Small intestine (tissue), 7 donors: Measurements from ENCODE around the gene AFAP1. TPM values are rescaled to one million over a fixed set of nuclear protein-coding genes. Genes with fewer than 3 reads are reported as not detected.

Experiments
- DNase-seq, 2 donors: peaks; one replicate each; pipeline versions ENCODE4 v3.0.0 to v3.0.0-alpha.2; 2013
- FAIRE-seq: peaks from 2 replicates; lab custom pipeline; 2012; peaks lifted over from hg19 to GRCh38; lab: Jason Lieb, UNC
- H3K27ac ChIP-seq, 3 donors: one replicate each; pipeline ENCODE4 v1.5.1; 2013; ENCODE audit warnings: low read length in 2 of 3, mild to moderate bottlenecking in 2 of 3, control low read depth in 1 of 3, inconsistent platforms in 1 of 3, low read depth in 1 of 3, moderate library complexity in 1 of 3
- H3K27me3 ChIP-seq, 3 donors: one replicate each; pipeline ENCODE4 v1.6.1; 2013; ENCODE audit warnings: low read length in 3 of 3, inconsistent platforms in 1 of 3; ENCODE audit not compliant: control insufficient read depth in 3 of 3, insufficient read depth in 3 of 3
- H3K36me3 ChIP-seq, 3 donors: one replicate each; pipeline ENCODE4 v1.6.1; 2013; ENCODE audit warnings: low read length in 3 of 3, inconsistent platforms in 1 of 3, low read depth in 1 of 3, mild to moderate bottlenecking in 1 of 3, moderate library complexity in 1 of 3; ENCODE audit not compliant: control insufficient read depth in 3 of 3, insufficient read depth in 2 of 3
- H3K4me1 ChIP-seq, 3 donors: one replicate each; pipeline ENCODE4 v1.6.1; 2013; ENCODE audit warnings: low read length in 2 of 3, inconsistent platforms in 1 of 3, low read depth in 1 of 3, mild to moderate bottlenecking in 1 of 3, moderate library complexity in 1 of 3; ENCODE audit not compliant: control insufficient read depth in 3 of 3, insufficient read depth in 2 of 3
- H3K4me3 ChIP-seq, 3 donors: one replicate each; pipeline ENCODE4 v1.5.1; 2013; ENCODE audit warnings: low read length in 3 of 3, control low read depth in 1 of 3, inconsistent platforms in 1 of 3, low read depth in 1 of 3, mild to moderate bottlenecking in 1 of 3, moderate library complexity in 1 of 3
- H3K9me3 ChIP-seq, 2 donors: one replicate each; pipeline ENCODE4 v1.6.1; 2013; ENCODE audit warnings: low read depth in 1 of 2, low read length in 1 of 2; ENCODE audit not compliant: control insufficient read depth in 2 of 2, insufficient read depth in 1 of 2
- WGBS, 3 donors: extraction: QIAGEN DNeasy Blood & Tissue Kit; methylation state at CpG; one replicate each; pipeline ENCODE4 v1.1.7; 2013; 5-methylcytosine and 5-hydroxymethylcytosine counted together
- polyA plus RNA-seq, 4 donors: library from polyadenylated mRNA; stranded (reverse) in 3 of 4; unstranded in 1 of 4; fragments of 200-250 nt in 3 of 4; fragments of 120-200 nt in 1 of 4; gene quantifications; one replicate each; pipeline versions ENCODE4 v1.2.1 to v1.2.3, GENCODE V29; 2013
- donor health status: healthy with polysubstance abuse.
- donor health status: control.
- donor health status: control.
- donor health status: Bipolar disorder and iron deficiency.
- donor health status: healthy.

Gene AFAP1
- polyA plus RNA-seq, 4 donors = 2.2 to 14.0 (median 6.7) TPM

DNA sequence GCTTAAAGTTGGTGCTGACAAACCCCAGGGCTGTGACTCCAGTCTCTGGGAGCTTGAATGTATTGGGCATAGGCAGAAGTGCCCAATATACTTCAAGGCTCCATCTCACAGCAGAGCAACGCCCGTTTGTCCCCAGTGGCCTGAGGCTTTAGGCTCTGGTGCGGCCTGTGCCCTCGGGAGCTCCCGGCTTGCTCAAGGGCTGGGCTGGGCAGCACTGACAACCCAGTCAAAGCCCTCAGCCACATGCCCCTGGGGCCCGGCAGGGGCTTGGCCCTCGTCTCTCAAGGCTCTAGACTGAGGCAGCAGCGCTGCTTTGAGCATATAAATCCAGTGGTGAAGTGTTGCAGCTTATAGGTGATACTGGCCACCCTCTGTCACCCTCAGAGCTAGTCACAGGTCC lies 203.7 kb downstream of the AFAP1 start:
- H3K27me3 ChIP-seq = peaks cover 0 to 4% (median 0%) of the 10 kb centered on the region in 3 donors
- H3K4me3 ChIP-seq = no peak overlapping the region
- FAIRE-seq = no peak
- H3K9me3 ChIP-seq = no peaks in the 10 kb centered on the region
- DNase-seq = no peak
- H3K4me1 ChIP-seq = no peaks in the 10 kb centered on the region
- WGBS, 3 donors = 62 to 80% (median 78%) methylated on average over 8 of the region's 8 CpGs
- H3K36me3 ChIP-seq = peaks cover 0 to 3% (median 0%) of the 10 kb centered on the region in 3 donors
- no peak overlapping the region for H3K27ac ChIP-seq

GRCh38 chr4:7735395-7735794 lies 204.3 kb downstream of the AFAP1 start:
- DNase-seq = no peak

GRCh38 chr4:7734651-7735260 lies 204.9 kb downstream of the AFAP1 start:
- H3K4me1 ChIP-seq = no peaks in the 10 kb centered on the region
- H3K4me3 ChIP-seq = no peak overlapping the region
- peaks cover 0 to 4% (median 0%) of the 10 kb centered on the region in 3 donors for H3K27me3 ChIP-seq
- H3K9me3 ChIP-seq = no peaks in the 10 kb centered on the region
- H3K27ac ChIP-seq = no peak overlapping the region
- no peak for FAIRE-seq
- peaks cover 0 to 3% (median 0%) of the 10 kb centered on the region in 3 donors for H3K36me3 ChIP-seq
- no peak for DNase-seq
- 40 to 63% (median 58%) methylated on average over 19 to 20 of the region's 20 CpGs for WGBS, 3 donors

More at GRCh38 chr4:7735395-7735794, 204.3 kb downstream of the AFAP1 start:
- Histone ChIP-seq H3K27ac (no peak overlapping the region), H3K36me3 (peaks cover 0 to 3% (median 0%) of the 10 kb centered on the region in 3 donors), H3K4me3 (no peak overlapping the region), H3K4me1 (no peaks in the 10 kb centered on the region), H3K9me3 (no peaks in the 10 kb centered on the region), H3K27me3 (peaks cover 0 to 4% (median 0%) of the 10 kb centered on the region in 3 donors)
- FAIRE-seq = no peak
- 86 to 88% (median 87%) methylated on average over 5 of the region's 5 CpGs for WGBS, 3 donors

GRCh38 chr4:7733801-7734650 lies 205.6 kb downstream of the AFAP1 start:
- 42 to 64% (median 44%) methylated on average over 23 to 26 of the region's 26 CpGs for WGBS, 3 donors
- Histone ChIP-seq H3K9me3 (no peaks in the 10 kb centered on the region), H3K36me3 (peaks cover 0 to 3% (median 0%) of the 10 kb centered on the region in 3 donors), H3K27ac (no peak overlapping the region), H3K4me1 (no peaks in the 10 kb centered on the region), H3K27me3 (peaks cover 0 to 4% (median 0%) of the 10 kb centered on the region in 3 donors), H3K4me3 (no peak overlapping the region)
- no peak for FAIRE-seq
- DNase-seq = no peak

DNA sequence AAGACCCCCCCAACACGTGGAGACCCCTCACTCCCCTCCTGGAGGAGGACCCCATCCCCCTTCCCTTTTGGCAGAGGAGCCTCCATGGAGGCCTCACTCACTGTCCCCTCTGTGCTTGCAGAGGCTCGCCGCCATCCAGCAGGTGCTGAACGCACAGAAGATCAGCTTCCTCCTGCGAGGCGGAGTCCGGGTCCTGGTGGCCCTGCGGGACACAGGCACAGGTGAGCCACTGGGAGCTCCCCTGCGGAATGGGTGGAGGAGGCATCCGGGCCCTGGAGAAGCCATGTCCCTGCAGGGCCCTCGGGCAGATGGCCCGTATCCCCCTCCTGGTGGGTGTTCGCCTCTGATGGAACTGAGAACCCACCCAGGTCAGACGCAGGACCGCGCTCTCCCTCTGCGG lies 206.5 kb downstream of the AFAP1 start:
- no peak for DNase-seq
- Histone ChIP-seq H3K27ac (no peak overlapping the region), H3K36me3 (peaks cover 0 to 3% (median 0%) of the 10 kb centered on the region in 3 donors), H3K9me3 (no peaks in the 10 kb centered on the region), H3K4me1 (no peaks in the 10 kb centered on the region), H3K4me3 (no peak overlapping the region), H3K27me3 (peaks cover 0 to 4% (median 0%) of the 10 kb centered on the region in 3 donors)
- 76 to 87% (median 79%) methylated on average over 16 to 17 of the region's 17 CpGs for WGBS, 3 donors
- FAIRE-seq = no peak

DNA sequence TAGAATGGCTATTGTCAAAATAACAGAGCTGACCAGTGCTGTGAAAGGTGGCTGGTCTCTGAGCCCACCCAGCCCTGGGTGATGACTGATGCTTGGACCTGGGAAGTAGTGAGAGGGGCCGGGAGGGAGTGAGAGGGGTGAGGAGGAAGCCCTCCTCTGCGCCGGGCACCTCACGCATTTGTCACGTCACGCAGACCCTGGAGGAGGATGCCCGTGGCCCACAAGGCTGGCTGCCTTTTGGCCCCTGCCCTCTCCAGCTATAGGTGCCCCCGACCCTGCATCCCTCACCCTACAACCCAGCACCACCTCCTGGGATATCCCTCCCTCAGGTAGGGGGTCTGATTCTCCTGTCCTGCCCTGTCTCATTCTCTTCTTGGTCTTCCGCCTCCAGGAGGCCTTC lies 207.4 kb downstream of the AFAP1 start:
- Histone ChIP-seq H3K4me3 (no peak overlapping the region), H3K27ac (no peak overlapping the region), H3K4me1 (no peaks in the 10 kb centered on the region), H3K27me3 (peaks cover 0 to 4% (median 0%) of the 10 kb centered on the region in 3 donors), H3K36me3 (no peaks in the 10 kb centered on the region), H3K9me3 (no peaks in the 10 kb centered on the region)
- DNase-seq = no peak
- FAIRE-seq = no peak
- WGBS, 3 donors = 82 to 91% (median 88%) methylated on average over 9 of the region's 9 CpGs

- no peaks in the 10 kb centered on the region for H3K9me3 ChIP-seq
- no peak overlapping the region for H3K27ac ChIP-seq
- no peak overlapping the region for H3K4me3 ChIP-seq
- peaks cover 0 to 4% (median 0%) of the 10 kb centered on the region in 3 donors for H3K27me3 ChIP-seq
- DNase-seq (no peak), FAIRE-seq (no peak)
- H3K36me3 ChIP-seq = no peaks in the 10 kb centered on the region
- 78 to 81% (median 78%) methylated on average over 4 of the region's 4 CpGs for WGBS, 3 donors
- no peaks in the 10 kb centered on the region for H3K4me1 ChIP-seq
These were observed 208.2 kb downstream of the AFAP1 start for GRCh38 chr4:7731437-7731836.

- H3K4me1 ChIP-seq = no peaks in the 10 kb centered on the region
- H3K27ac ChIP-seq = no peak overlapping the region
- H3K36me3 ChIP-seq = no peaks in the 10 kb centered on the region
- DNase-seq (no peak), FAIRE-seq (no peak)
- no peaks in the 10 kb centered on the region for H3K27me3 ChIP-seq
- WGBS, 3 donors = 95 to 100% (median 97%) methylated on average over 1 of the region's 1 CpG
- no peak overlapping the region for H3K4me3 ChIP-seq
- no peaks in the 10 kb centered on the region for H3K9me3 ChIP-seq
These were observed 211.9 kb downstream of the AFAP1 start for GRCh38 chr4:7727749-7728148.
